GM19324 (cell line): Measurements from ENCODE around the gene EYA2.

Source experiments
- ATAC-seq: cut with Tn5 transposase; IDR thresholded peaks from one replicate; pipeline ENCODE4 v1.9.1; 2021; ENCODE audit warnings: mild to moderate bottlenecking, moderate library complexity; ENCODE audit not compliant: unreplicated experiment, low FRiP score

EYA2 gene

GRCh38 chr20:46998477-46999240 lies 104.0 kb downstream of the EYA2 start:
- ATAC-seq: no peak

GRCh38 chr20:46999801-47000465 lies 105.3 kb downstream of the EYA2 start:
- no peak for ATAC-seq

GRCh38 chr20:47003223-47003622 lies 108.6 kb downstream of the EYA2 start:
- no peak for ATAC-seq

GRCh38 chr20:47004179-47004578 lies 109.5 kb downstream of the EYA2 start:
- no peak for ATAC-seq

GRCh38 chr20:47007826-47008655 lies 113.4 kb downstream of the EYA2 start:
- no peak for ATAC-seq

- ATAC-seq: no peak
Observed at GRCh38 chr20:47008842-47009518, 114.3 kb downstream of the EYA2 start.

GRCh38 chr20:47009784-47010183 lies 115.1 kb downstream of the EYA2 start:
- no peak for ATAC-seq

- ATAC-seq: no peak
Observed at GRCh38 chr20:47011984-47012383, 117.3 kb downstream of the EYA2 start.

- ATAC-seq: no peak
Observed at GRCh38 chr20:47013606-47014005, 119.0 kb downstream of the EYA2 start.

- no peak for ATAC-seq
Observed at GRCh38 chr20:47016068-47016664, 121.5 kb downstream of the EYA2 start.

GRCh38 chr20:47018381-47018780 lies 123.7 kb downstream of the EYA2 start:
- ATAC-seq: no peak

- no peak for ATAC-seq
Observed at GRCh38 chr20:47019121-47019824, 124.6 kb downstream of the EYA2 start.

GRCh38 chr20:47020231-47020630 lies 125.6 kb downstream of the EYA2 start:
- no peak for ATAC-seq

- no peak for ATAC-seq
Observed at GRCh38 chr20:47021850-47022249, 127.2 kb downstream of the EYA2 start.

- no peak for ATAC-seq
Observed at GRCh38 chr20:47024461-47024937, 129.9 kb downstream of the EYA2 start.

GRCh38 chr20:47027042-47027441 lies 132.4 kb downstream of the EYA2 start:
- no peak for ATAC-seq

- no peak for ATAC-seq
Observed at GRCh38 chr20:47027456-47027855, 132.8 kb downstream of the EYA2 start.

- ATAC-seq: no peak
Observed at GRCh38 chr20:47028487-47028886, 133.8 kb downstream of the EYA2 start.

GRCh38 chr20:47029845-47030244 lies 135.2 kb downstream of the EYA2 start:
- no peak for ATAC-seq
